NCI-H146 treated with DMSO at 0.1 percent for 48 hours (cell line): Measurements from ENCODE around the gene KIAA1958.
"Not testable (repeated sequence)": the region's sequence is repeated elsewhere in the genome, so short reads cannot be mapped to it uniquely, and the experiment has no call there.

Experiments used
- DNase-seq: peaks from one replicate; lab custom pipeline; 2025; ENCODE audit not compliant: unreplicated experiment; lab: John Stamatoyannopoulos, UW

KIAA1958 gene

GRCh38 chr9:112647596-112647995, 161.0 kb downstream of the KIAA1958 start:
- no peak for DNase-seq

DNA sequence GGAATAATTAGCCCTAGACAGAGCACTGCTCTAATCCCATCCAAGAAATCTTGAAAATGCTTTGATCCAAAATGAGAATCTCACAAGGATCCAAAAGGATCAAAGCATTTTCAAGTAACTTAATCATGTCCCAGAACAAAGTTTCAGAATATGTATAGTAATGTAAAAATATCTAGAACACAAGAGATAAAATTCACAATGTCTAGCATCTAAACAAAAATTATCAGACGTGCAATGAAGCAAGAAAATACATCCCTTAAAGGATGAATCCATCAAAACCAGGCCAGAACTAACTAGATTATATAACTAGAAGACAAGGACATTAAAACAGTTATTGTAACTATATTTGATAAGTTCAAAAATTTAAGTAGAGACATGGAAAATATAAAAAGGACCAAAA, 162.0 kb downstream of the KIAA1958 start:
- DNase-seq = no peak

DNA sequence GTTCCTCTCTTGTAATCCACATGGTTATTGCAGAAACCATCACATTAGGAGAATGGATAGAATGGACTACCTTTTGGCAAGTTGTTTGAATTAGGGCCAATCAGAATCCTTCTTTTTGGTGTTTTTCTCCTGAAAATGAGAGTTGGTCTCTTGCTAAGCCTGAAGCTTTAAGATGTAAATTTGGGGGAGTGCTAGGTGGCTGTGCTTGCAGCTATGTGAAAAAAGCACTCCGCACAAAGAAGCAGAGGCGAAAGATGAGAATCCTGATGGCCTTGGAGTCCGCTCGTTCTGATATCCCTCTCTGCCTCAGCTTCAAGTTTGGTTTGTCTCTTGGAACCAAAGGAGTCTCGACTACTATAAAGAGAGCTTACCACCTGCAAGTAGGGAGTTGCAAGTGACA, 167.7 kb downstream of the KIAA1958 start:
- no peak for DNase-seq

GRCh38 chr9:112655668-112656067, 169.0 kb downstream of the KIAA1958 start:
- DNase-seq = no peak

- DNase-seq = no peak
Measured at GRCh38 chr9:112659906-112660305, 173.3 kb downstream of the KIAA1958 start.

- no peak for DNase-seq
Measured at GRCh38 chr9:112663681-112664080, 177.1 kb downstream of the KIAA1958 start.

- no peak for DNase-seq
Measured at GRCh38 chr9:112664531-112664930, 177.9 kb downstream of the KIAA1958 start.

DNA sequence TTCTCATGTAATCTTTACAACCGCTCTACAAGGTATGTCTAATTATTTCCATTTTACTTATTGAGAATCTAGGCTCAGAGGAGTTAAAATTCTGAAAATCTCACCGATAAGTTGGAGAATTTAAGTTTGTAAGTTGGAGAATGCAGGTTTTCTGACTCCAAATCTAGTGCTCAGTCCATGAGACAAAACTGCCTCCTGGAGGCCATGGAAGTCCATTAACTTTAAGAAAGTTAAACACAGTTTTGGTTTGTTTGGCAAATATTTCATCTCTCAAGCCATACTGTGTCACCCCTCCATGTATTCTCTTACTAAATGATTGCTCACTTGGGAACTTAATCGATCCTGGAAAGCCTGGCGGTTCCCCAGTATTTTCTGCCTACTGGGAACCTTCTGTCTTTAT, 178.7 kb downstream of the KIAA1958 start:
- no peak for DNase-seq

GRCh38 chr9:112669326-112669725, 182.7 kb downstream of the KIAA1958 start:
- DNase-seq = no peak

DNA sequence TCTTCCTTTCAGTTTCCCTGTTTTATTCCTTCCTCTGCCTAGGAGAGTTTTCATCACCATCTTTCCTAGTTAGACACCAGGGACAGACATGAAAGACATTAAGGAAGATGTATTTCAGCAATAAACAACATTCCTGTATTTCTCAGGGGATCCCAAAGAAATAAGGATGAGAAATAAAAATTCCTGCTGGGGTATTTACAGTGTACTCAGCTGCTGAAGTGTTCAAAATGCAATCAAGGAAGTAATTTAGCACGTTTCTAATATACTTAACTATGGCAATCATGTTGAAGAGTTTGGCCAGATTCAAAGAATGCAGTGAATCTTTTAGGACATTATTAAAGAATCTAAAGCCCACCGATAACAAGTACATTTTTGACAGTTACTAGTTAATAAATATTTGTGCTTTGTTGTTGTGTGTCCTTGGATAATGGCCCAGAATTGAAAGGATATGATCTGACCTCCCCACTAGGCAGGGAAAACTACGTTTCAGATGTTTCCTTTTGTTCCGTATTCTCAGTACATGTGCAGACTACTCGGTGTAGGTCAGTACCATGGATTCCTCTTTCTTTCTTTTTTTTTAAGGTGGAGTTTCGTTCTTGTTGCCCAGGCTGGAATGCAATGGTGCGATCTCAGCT, 184.5 kb downstream of the KIAA1958 start:
- no peak for DNase-seq

DNA sequence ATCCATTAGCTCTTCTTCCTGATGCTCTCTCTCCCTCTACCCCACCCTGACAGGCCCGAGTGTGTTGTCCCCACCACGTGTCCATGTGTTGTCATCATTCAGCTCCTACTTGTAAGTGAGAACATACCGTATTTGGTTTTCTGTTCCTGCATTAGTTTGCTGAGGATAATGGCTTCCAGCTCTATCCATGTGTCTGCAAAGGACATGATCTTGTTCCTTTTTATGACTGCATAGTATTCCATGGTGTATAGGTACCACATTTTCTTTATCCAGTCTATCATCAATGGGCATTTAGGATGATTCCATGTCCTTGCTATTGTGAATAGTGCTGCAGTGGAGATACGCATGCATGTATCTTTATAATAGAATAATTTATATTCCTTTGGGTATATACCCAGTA, 186.6 kb downstream of the KIAA1958 start:
- not testable (repeated sequence) for DNase-seq

- no peak for DNase-seq
Measured at GRCh38 chr9:112677040-112677439, 190.4 kb downstream of the KIAA1958 start.

DNA sequence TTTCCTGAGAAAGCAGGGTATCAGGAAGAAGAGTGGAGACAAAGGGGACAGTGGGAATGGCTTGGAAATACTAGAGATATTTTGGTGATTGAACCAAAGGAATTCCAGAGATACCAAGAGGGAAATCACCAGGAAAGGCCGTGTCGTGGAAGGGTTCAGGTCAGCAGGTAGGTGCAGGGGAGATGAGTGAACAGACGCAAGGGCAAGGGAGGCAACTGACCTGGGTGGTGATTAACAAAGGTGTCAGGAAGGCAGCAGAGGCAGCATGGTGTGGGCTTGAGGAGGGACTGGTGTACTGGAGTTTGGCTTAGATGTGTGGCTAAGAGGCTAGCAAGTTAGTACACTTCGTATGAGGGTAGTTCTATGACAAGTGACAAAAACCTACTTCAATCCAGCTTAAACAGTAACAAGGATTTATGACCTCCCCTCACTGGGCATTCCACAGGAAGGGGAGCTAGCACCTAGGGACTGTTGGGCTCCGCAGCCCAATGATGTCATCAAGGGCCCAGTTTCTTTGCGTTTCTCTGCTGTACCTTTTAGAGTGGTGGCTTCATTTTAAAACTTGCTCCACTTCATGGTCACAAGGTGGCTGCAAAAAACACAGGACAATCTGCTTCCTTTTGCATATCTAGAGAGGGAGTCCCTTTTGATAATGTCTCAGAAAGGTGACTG, 194.2 kb downstream of the KIAA1958 start:
- DNase-seq = no peak

DNA sequence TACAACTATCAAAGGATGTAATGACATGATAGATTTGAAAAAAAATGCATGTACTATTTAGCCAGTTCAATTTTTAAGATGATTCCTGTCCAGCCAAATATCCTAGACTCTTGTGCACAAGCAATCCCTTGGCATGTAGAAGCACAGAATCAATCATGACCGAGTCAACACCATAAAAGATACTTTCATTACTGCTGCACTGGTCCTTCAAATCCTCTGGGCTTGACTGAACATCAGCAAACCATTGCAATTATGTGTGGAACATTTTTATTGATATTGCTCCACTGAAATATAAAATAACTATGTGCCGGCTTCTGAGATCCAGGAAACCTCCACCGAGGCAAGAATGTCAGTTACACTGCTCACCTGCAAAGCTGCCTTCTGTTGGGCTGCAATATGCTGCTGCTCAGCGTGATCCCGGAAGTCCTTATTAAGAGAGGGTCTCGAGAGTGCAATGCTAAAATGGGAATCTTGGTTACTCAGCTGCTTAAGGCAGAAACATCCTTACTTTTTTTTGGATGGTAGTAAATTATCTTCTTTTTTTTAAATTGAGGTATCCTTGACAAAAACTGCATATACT, 202.6 kb downstream of the KIAA1958 start:
- DNase-seq = no peak

DNA sequence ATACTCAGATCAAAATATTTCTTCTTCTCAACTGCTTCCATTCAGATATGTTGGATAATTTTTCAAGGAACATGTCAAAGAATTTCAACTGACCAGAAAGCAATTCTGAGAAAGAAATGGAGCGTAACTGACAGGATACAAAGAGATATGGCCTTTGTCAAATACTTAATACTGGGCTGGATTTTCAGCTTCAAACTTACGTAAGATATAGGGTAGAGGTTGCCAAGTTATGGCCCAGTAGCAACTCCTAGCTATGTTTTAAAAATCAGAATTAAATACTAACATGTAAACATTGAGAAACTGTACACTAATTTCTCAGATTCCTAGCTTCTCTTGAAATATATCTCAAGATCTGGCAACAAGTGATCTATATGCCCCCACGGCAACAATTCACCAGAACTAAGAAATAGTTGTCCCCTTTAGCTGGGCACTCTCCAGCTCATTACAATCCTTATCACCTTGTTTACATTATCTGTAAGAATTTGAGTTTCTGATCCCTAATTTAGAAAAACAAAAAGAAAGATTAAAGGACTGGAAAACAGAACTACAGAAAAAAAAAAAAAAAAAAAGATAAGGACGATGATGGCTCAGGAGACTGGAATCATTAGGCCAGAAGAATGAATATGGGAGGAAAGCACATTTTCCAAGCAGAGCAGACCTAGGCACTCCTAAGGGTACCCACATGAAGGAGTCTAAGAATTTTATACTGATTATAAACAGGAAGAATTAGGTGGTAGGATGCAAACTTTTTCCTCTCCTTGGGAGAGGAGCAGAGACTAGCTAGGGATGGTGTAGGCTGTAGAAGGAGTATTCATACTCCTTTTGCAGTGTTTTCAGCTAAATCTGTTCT, 208.3 kb downstream of the KIAA1958 start:
- DNase-seq = no peak

DNA sequence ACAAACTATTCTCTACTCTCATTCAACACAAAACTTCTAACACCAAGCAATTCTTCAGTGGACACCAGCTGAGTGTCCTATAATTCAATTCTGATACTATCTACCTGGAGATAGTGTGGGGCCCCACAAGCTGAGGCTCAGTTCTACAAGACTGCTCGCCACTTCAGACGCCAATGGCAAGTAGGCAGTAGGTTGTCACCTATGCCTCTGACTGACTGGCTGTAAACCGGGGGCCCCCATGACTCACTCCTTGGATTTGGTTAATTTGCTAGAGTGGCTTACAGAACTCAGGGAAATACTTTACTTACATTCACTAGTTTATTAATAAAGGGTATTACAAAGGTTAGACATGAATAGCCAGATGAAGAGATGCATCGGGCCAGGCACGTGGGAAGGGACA, 209.8 kb downstream of the KIAA1958 start:
- DNase-seq = no peak

- DNase-seq = no peak
Measured at GRCh38 chr9:112699230-112699629, 212.6 kb downstream of the KIAA1958 start.

- no peak for DNase-seq
Measured at GRCh38 chr9:112700085-112700484, 213.5 kb downstream of the KIAA1958 start.

DNA sequence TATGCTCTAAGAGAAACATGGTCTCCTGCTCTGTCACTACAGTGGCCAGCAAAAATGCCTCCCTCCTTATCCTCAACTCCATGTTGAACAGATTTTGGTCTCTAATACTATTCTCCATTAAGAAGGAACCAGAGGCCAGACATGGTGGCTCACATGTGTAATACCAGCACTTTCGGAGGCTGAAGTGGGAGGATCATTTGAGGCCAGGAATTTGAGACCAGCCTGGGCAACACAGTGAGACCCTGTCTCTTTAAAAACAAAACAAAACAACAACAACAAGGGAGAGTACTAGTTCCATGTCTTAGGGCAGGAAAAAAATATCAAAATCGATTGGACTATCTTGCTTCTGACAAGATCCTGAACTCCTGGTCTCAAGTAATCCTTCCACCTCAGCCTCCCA, 216.7 kb downstream of the KIAA1958 start:
- no peak for DNase-seq

- DNase-seq = no peak
Measured at GRCh38 chr9:112705768-112706427, 219.3 kb downstream of the KIAA1958 start.

DNA sequence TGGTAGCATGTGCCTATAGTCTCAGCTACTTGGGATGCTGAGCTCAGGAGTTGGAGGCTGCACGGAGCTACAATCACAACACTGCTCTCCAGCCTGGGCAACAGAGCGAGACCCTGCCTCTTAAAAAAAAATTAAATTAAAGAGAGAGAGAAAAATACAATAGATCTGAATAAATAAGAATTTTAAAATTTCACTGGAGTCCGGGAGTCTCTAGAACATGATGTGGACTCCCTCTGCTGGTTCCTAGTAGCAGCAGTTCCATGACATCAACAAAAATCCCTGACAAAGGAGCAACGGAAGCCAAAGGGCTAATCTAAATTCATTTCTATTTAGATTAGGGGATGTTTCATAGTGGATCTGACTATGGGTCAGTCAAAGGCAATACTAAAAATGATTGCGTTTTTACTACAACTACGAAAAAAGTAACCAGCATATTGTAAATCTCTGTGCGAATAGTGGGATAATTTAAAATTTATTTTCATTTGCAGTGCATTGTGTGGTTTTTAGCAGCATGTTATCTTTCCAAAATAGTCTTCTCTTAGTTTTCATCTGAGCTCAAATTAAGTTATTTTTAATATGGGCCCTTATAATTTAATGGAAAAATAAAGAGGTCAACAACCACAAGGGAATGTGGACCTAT, 224.5 kb downstream of the KIAA1958 start:
- DNase-seq = no peak
